Measurements from ENCODE around the gene ABHD12B. TPM values are rescaled to one million over a fixed set of nuclear protein-coding genes. Genes with fewer than 3 reads are reported as not detected.

ABHD12B gene
- polyA plus RNA-seq, 1 of the 3 experiments (the other 2 are of a cell fraction): not detected

GRCh38 chr14:50846226-50846880 is 25.5 kb upstream of the ABHD12B start (continued):
- TF ChIP-seq GABPA (IDR thresholded peaks at IDR 0.05; ENCODE audit: low read depth): no peak
- no peak for TF ChIP-seq EZH2phosphoT487 (IDR thresholded peaks at IDR 0.05; ENCODE audit: borderline replicate concordance, low read depth)
- TF ChIP-seq FOSL2 (IDR thresholded peaks at IDR 0.05; ENCODE audit: borderline replicate concordance, low read depth): peak; percentile 90
- TF ChIP-seq SMC3 (IDR thresholded peaks at IDR 0.05; ENCODE audit: low read depth, low read length): no peak
- peak; percentile 72 for TF ChIP-seq JUND (IDR thresholded peaks at IDR 0.05)
- TF ChIP-seq FOXJ3 (CRISPR knock-in tag; IDR thresholded peaks at IDR 0.05): no peak
- no peak for TF ChIP-seq FOXM1 (IDR thresholded peaks at IDR 0.05; ENCODE audit: low read depth)
- no peak for TF ChIP-seq RCOR1 (IDR thresholded peaks at IDR 0.05; ENCODE audit: low read length)
- peak; percentile 80; the same call in 1 of the 2 replicates for TF ChIP-seq TEAD4 (IDR thresholded peaks at IDR 0.05; ENCODE audit: borderline replicate concordance, insufficient read depth)
- TF ChIP-seq TAF1 (IDR thresholded peaks at IDR 0.05; ENCODE audit: borderline replicate concordance, low read depth, low read length): 0 out of 2 replicates have a peak, but pooled peaks have one; percentile 14
- TF ChIP-seq ELF1 (IDR thresholded peaks at IDR 0.05): no peak
- no peak for TF ChIP-seq REST (IDR thresholded peaks at IDR 0.05; ENCODE audit: low read depth, low read length)
- TF ChIP-seq EP300 (IDR thresholded peaks at IDR 0.05; ENCODE audit: borderline replicate concordance in 1 of 2, low read depth in 1 of 2, low read length in 1 of 2): peak in 1 of 2 experiments; percentile 55; a peak in 1 of 4 replicates
- TF ChIP-seq RFX5 (IDR thresholded peaks at IDR 0.05; ENCODE audit: low read length): no peak
- TF ChIP-seq NFIC (IDR thresholded peaks at IDR 0.05; ENCODE audit: borderline replicate concordance): peak; percentile 48; the same call in 1 of the 2 replicates
- no peak for TF ChIP-seq NRF1 (IDR thresholded peaks at IDR 0.05; ENCODE audit: low read depth, low read length)
- TF ChIP-seq TCF12 (IDR thresholded peaks at IDR 0.05): peak; percentile 82
- TF ChIP-seq SIN3A (IDR thresholded peaks at IDR 0.05; ENCODE audit: borderline replicate concordance, low read depth, low read length): no peak

GRCh38 chr14:50853891-50854290 is 18.0 kb upstream of the ABHD12B start:
- Histone ChIP-seq H3K4me3 (ENCODE audit: low read depth in 2 of 2, low read length in 1 of 2) (no peak overlapping the region), H3K9me2 (no peaks in the 10 kb centered on the region), H3K4me1 (ENCODE audit: control insufficient read depth in 1 of 2, insufficient read depth in 2 of 2, low read depth in 1 of 2, low read length in 1 of 2) (no peaks in the 10 kb centered on the region), H3K9me3 (no peaks in the 10 kb centered on the region), H4K20me1 (ENCODE audit: insufficient read depth) (no peaks in the 10 kb centered on the region), H2AFZ (ENCODE audit: low read depth) (no peak overlapping the region), H3K27me3 (ENCODE audit: insufficient read depth) (no peaks in the 10 kb centered on the region), H3K4me2 (no peak overlapping the region), H3F3A (replicated peaks; ENCODE audit: insufficient read depth) (no peaks in the 10 kb centered on the region), H3K79me2 (ENCODE audit: insufficient read depth) (no peaks in the 10 kb centered on the region), H3K9ac (no peak overlapping the region), H3K27ac (ENCODE audit: low read depth in 2 of 2, low read length in 1 of 2) (no peak overlapping the region), H3K36me3 (replicated peaks in 1 of 2; ENCODE audit: control insufficient read depth in 1 of 2, insufficient read depth in 2 of 2, low read length in 1 of 2) (no peaks in the 10 kb centered on the region)
- ChIA-PET POLR2A (no interaction called here), CTCF (interaction anchor here (0.6 to 1.3 kb wide), 2 partner anchors 18 to 431 kb away, joined by 3 to 4 read pairs; partner anchors contain the start of gene ABHD12B)
- DNase-seq: no peak
- TF ChIP-seq GABPA (IDR thresholded peaks at IDR 0.05; ENCODE audit: low read depth): no peak
- TF ChIP-seq NFIC (IDR thresholded peaks at IDR 0.05; ENCODE audit: borderline replicate concordance): no peak
- TF ChIP-seq POLR2AphosphoS5 (IDR thresholded peaks at IDR 0.05; ENCODE audit: low read depth, low read length): no peak
- no peak for TF ChIP-seq EZH2phosphoT487 (IDR thresholded peaks at IDR 0.05; ENCODE audit: borderline replicate concordance, low read depth)
- no peak for TF ChIP-seq REST (IDR thresholded peaks at IDR 0.05; ENCODE audit: low read depth, low read length)
- no peak for TF ChIP-seq YY1 (IDR thresholded peaks at IDR 0.05; ENCODE audit: low read depth)
